MCF 10A (cell line): ENCODE results near the gene HNRNPU. TPM values are rescaled to one million over a fixed set of nuclear protein-coding genes. Genes with fewer than 3 reads are reported as not detected.

Experiments
- BruUV-seq: library from RNA; stranded (reverse); fragments of 400-500 nt; replicated peaks from 2 replicates; lab custom pipeline; 2021; lab: Mats Ljungman, UMichigan
- CTCF ChIA-PET: fragments of 300-600 bp; sonication (Branson Sonifier 250); formaldehyde crosslinking; extraction: SDS; loops from one replicate; lab custom pipeline; 2021; ENCODE audit warnings: antibody characterized with exemption, inconsistent platforms; lab: Yijun Ruan, JAX
- POLR2A ChIA-PET: fragments of 300-600, 350-650 bp; sonication (Branson Sonifier 250); formaldehyde crosslinking; extraction: SDS; loops from one replicate; lab custom pipeline; 2020; ENCODE audit warnings: antibody characterized with exemption, inconsistent platforms; lab: Yijun Ruan, JAX
- DNase-seq: peaks from one replicate; pipeline ENCODE4 v3.0.0-alpha.2; 2018; ENCODE audit not compliant: unreplicated experiment
- H3K27ac Mint-ChIP-seq: one replicate; pipeline ENCODE4 v1.8.0; 2022; ENCODE audit warnings: mild to moderate bottlenecking, low read depth, mixed read lengths; ENCODE audit not compliant: unreplicated experiment
- H3K27me3 Mint-ChIP-seq: one replicate; pipeline ENCODE4 v1.8.0; 2022; ENCODE audit warnings: mixed read lengths; ENCODE audit not compliant: insufficient read depth, unreplicated experiment
- H3K36me3 Mint-ChIP-seq: one replicate; pipeline ENCODE4 v1.8.0; 2022; ENCODE audit warnings: mild to moderate bottlenecking, moderate library complexity, mixed read lengths; ENCODE audit not compliant: insufficient read depth, unreplicated experiment
- H3K4me1 Mint-ChIP-seq: one replicate; pipeline ENCODE4 v1.8.0; 2022; ENCODE audit warnings: mixed read lengths; ENCODE audit not compliant: insufficient read depth, unreplicated experiment
- H3K4me3 Mint-ChIP-seq: one replicate; pipeline ENCODE4 v1.8.0; 2022; ENCODE audit warnings: mild to moderate bottlenecking, moderate library complexity, mixed read lengths; ENCODE audit not compliant: unreplicated experiment
- H3K9me3 Mint-ChIP-seq: one replicate; pipeline ENCODE4 v1.8.0; 2022; ENCODE audit warnings: mixed read lengths; ENCODE audit not compliant: unreplicated experiment
- CTCF ChIP-seq: fragments of 200-600 bp; IDR thresholded peaks from one replicate; pipeline ENCODE4 v1.8.0; 2022; ENCODE audit warnings: antibody characterized with exemption, mild to moderate bottlenecking; ENCODE audit not compliant: unreplicated experiment
- intact Hi-C: fragments of 100-400 bp; cut with micrococcal nuclease; formaldehyde crosslinking; loops from 2 replicates; pipeline ENCODE4 v1.14.1; 2022
- total RNA-seq: library from RNA; stranded (reverse); gene quantifications from 2 replicates; pipeline ENCODE4 v1.2.3, GENCODE V29; 2022

Gene HNRNPU
- total RNA-seq, 1 experiment from 2014 or later: 572 TPM

- Mint-ChIP-seq H3K36me3 (no peaks in the 10 kb centered on the region), H3K4me3 (no peak overlapping the region), H3K9me3 (no peaks in the 10 kb centered on the region), H3K27ac (no peak overlapping the region), H3K27me3 (no peaks in the 10 kb centered on the region), H3K4me1 (no peaks in the 10 kb centered on the region)
- BruUV-seq: no TSS peak
- ChIA-PET POLR2A (no interaction called here), CTCF (interaction anchor here (0.6 to 1.8 kb wide), 3 partner anchors 9 to 1894 kb away, joined by 3 to 10 read pairs (median 4); no protein-coding TSS in a partner anchor)
- intact Hi-C loops: no loop called here
- TF ChIP-seq CTCF: no peak
- DNase-seq: no peak
These were observed 54.1 kb downstream of the HNRNPU start for GRCh38 chr1:244810221-244810620.

- H3K27me3 Mint-ChIP-seq: no peaks in the 10 kb centered on the region
- intact Hi-C loops: no loop called here
- no peaks in the 10 kb centered on the region for H3K4me1 Mint-ChIP-seq
- no peaks in the 10 kb centered on the region for H3K36me3 Mint-ChIP-seq
- no peaks in the 10 kb centered on the region for H3K9me3 Mint-ChIP-seq
- H3K4me3 Mint-ChIP-seq: no peak overlapping the region
- no peak for DNase-seq
- ChIA-PET POLR2A (no interaction called here), CTCF (interaction anchor here (0.6 to 2.7 kb wide), 7 partner anchors 9 to 1138 kb away, joined by 3 to 20 read pairs (median 3); no protein-coding TSS in a partner anchor)
- no TSS peak for BruUV-seq
- TF ChIP-seq CTCF: no peak
- H3K27ac Mint-ChIP-seq: no peak overlapping the region
These were observed 57.2 kb downstream of the HNRNPU start for GRCh38 chr1:244807138-244807537.

- no peaks in the 10 kb centered on the region for H3K4me1 Mint-ChIP-seq
- TF ChIP-seq CTCF: no peak
- H3K9me3 Mint-ChIP-seq: no peaks in the 10 kb centered on the region
- no peak overlapping the region for H3K4me3 Mint-ChIP-seq
- intact Hi-C loops: no loop called here
- no peaks in the 10 kb centered on the region for H3K27me3 Mint-ChIP-seq
- DNase-seq: no peak
- H3K27ac Mint-ChIP-seq: no peak overlapping the region
- no peaks in the 10 kb centered on the region for H3K36me3 Mint-ChIP-seq
- POLR2A ChIA-PET: no interaction called here
- CTCF ChIA-PET: interaction anchor here (1.0 to 1.2 kb wide), 2 partner anchors 8 to 238 kb away, joined by 3 read pairs; no protein-coding TSS in a partner anchor
- BruUV-seq: no TSS peak
These were observed 59.5 kb downstream of the HNRNPU start for GRCh38 chr1:244804841-244805240.

- no peak overlapping the region for H3K27ac Mint-ChIP-seq
- intact Hi-C loops: no loop called here
- no peak for DNase-seq
- no TSS peak for BruUV-seq
- no peaks in the 10 kb centered on the region for H3K36me3 Mint-ChIP-seq
- ChIA-PET POLR2A (interaction anchor here (1.4 to 2.9 kb wide), 4 partner anchors 10 to 240 kb away, joined by 4 to 9 read pairs (median 5); no protein-coding TSS in a partner anchor), CTCF (interaction anchor here (0.6 to 15.2 kb wide), 27 partner anchors 11 to 1691 kb away, joined by 3 to 494 read pairs (median 6); partner anchors contain the start of gene COX20)
- no peaks in the 10 kb centered on the region for H3K27me3 Mint-ChIP-seq
- no peaks in the 10 kb centered on the region for H3K4me1 Mint-ChIP-seq
- no peak for TF ChIP-seq CTCF
- H3K4me3 Mint-ChIP-seq: no peak overlapping the region
- no peaks in the 10 kb centered on the region for H3K9me3 Mint-ChIP-seq
These were observed 61.6 kb downstream of the HNRNPU start for GRCh38 chr1:244802556-244803239.
